Occipital lobe (tissue), 2 donors: ENCODE measurements around the gene MT1G. TPM values are rescaled to one million over a fixed set of nuclear protein-coding genes. Genes with fewer than 3 reads are reported as not detected.
A peak's percentile ranks its signal among the peaks of the same experiment; 100 is the strongest.
"Not testable (repeated sequence)": the region's sequence is repeated elsewhere in the genome, so short reads cannot be mapped to it uniquely, and the experiment has no call there.

Source experiments
- DNase-seq: peaks from one replicate; lab custom pipeline; 2025; lab: John Stamatoyannopoulos, UW
- total RNA-seq: library from RNA; depleted of rRNA; stranded (reverse); fragments of >200 nt; gene quantifications from one replicate; pipeline ENCODE4 v1.2.3, GENCODE V29; 2014

Gene MT1G
- total RNA-seq, 1 donor from 2014 or later = not detected

DNA sequence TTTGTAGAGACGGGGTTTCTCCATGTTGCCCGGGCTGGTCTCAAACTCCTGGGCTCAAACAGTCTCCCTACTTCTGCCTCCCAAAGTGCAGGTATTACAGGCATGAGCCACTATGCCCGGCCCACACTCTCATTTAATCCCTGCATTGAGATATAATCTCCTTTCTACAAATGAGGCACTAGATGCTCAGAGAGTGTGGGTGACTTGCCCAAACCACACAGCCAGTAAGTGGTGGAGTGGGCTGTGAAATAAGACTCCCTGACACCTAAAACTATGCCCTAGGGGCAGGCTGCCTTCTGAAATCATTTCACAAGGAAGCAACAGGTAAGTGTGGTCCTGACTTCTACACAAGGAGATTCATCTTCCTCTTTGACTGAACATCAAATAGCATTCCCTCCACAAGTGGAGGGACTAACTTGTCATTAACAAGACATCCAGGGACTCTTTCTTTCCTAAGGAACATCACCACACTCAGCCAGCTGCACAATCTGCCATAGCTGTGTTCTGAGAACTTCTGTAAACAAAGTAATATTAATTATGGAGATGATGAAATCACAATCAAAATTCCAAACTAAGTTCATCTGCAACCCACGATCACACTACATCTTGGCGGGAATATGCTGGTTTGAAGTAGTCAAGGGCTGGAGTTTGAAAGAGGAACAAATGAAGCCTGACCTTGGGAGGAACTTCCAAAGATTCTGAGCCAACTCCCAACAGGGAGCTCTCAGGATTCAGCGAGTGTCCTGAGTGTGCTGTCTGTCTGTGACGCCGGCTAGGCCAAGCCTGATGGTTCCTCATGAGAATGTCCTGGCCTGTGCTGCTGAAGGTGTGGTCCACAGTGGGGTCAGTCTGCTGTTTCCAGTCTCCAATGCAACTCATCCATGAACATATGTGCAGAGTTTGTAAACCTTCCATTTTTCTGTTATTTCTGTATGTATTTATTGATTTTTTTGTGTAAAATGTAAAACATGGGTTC, 2.3 kb downstream of the MT1G start:
- not testable (repeated sequence) for DNase-seq

DNA sequence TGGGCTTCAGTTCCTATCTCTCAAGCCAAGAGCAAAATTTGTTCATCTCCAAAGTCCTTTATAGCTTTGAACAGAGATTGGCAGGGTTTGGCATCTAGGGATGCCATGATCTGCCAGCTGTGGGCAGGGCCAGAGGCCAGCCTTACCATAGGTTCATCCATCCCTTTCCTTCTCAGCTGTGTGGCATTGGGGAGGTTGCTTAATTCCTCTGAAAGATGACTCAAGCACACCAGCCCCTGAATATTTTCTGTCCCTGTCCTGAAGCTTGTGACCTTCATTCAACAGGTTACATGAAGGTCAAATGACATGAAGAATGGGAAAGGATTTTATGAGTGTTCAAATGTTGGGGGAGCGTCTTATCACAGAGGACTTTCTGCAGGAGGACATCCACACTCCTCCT, 3.4 kb downstream of the MT1G start:
- DNase-seq = no peak

- DNase-seq = no peak
These were observed 5.2 kb downstream of the MT1G start for GRCh38 chr16:56662357-56663354.

DNA sequence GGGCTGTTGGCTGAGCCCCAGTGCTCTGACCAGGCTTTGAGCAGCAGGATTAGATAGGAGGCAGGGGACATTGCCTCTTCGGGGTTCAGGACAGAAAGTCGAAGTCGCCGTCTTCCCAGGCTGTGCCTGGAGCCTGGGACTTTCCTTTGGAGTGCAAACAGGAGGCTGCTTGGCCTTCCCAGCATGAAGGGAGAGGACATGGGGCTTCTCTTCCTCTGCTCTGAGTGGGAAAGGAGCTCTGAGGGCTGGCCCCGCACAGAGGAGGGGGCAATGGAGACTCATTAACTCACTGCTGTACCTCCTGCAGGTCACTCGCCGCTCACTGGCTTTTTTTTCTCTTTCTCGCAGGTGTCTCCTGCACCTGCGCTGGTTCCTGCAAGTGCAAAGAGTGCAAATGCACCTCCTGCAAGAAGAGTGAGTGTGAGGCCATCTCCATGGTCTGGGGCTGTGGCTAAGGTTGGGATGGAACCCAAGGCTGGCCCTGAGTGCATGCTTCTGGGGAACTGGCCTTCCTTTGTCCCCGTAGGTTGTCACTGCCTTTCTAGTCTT, 9.5 kb downstream of the MT1G start:
- no peak for DNase-seq

GRCh38 chr16:56657555-56658326, 10.1 kb downstream of the MT1G start, which contains the start of gene MT1F:
TSS of gene MT1F (plus strand) at chr16:56657959. CDS start at chr16:56658059, 100 bp downstream.
- DNase-seq = peak; percentile 21

GRCh38 chr16:56653218-56653617, 14.6 kb downstream of the MT1G start:
- no peak for DNase-seq

DNA sequence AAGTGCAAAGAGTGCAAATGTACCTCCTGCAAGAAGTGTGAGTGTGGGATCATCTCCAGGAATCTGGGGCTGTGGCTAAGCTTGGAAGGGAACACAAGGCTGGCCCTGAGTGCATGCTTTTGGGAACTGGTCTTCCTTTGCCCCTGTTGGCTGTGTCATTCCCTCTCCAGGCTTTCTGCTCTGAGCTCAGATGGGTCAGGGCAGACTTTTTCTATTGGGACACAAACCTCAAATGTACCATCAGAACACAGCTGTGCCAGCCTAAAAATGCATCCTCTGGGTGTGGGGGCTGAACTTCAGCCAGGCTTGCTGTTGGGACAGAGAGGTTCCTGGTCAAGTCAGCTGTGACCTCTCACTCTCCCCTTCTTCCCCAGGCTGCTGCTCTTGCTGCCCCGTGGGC, 15.3 kb downstream of the MT1G start:
- DNase-seq = no peak

- no peak for DNase-seq
These were observed 16.3 kb downstream of the MT1G start, which contains the start of gene MT1B for GRCh38 chr16:56651586-56651985. TSS of gene MT1B (plus strand) at chr16:56651886. CDS start at chr16:56651954, 68 bp downstream.

GRCh38 chr16:56649820-56650219, 18.0 kb downstream of the MT1G start:
- DNase-seq = no peak

DNA sequence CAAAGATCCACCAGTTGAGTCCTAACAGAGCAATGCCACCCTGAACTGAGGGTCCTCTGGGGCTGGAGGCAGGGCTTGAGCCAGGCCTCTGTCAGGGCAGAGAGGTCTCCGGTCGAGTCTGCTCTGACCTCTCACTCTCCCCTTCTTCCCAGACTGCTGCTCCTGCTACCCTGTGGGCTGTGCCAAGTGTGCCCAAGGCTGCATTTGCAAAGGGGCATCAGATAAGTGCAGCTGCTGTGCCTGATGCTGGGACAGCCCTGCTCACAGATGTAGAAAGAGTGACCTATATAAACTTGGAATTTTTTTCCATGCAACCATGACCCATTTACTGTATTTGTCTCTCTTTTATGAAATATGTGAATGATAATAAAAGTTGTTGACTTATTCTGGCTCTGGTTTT, 18.6 kb downstream of the MT1G start:
- DNase-seq = no peak

- DNase-seq = no peak
These were observed 20.0 kb downstream of the MT1G start for GRCh38 chr16:56647641-56648431.

- DNase-seq = no peak
These were observed 22.0 kb downstream of the MT1G start for GRCh38 chr16:56645838-56646237.

- no peak for DNase-seq
These were observed 22.6 kb downstream of the MT1G start for GRCh38 chr16:56645311-56645710.

DNA sequence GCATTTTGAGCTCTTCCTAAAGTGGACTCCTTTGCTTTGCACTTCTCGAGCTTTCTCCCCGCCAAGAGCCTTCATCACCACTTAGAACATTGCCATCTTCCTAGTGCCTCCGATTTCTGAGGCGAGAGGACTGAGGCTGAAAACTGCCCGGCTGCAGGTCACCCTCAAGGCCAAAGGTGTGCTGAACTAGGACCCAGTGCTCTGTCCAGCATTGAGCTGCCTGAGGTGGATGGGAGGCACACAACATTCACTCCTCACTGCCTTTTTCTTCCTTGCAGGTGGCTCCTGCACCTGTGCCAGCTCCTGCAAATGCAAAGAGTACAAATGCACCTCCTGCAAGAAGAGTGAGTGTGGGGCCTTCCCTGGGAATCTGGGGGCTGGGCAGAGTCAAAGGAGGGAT, 24.0 kb downstream of the MT1G start:
- DNase-seq = no peak

DNA sequence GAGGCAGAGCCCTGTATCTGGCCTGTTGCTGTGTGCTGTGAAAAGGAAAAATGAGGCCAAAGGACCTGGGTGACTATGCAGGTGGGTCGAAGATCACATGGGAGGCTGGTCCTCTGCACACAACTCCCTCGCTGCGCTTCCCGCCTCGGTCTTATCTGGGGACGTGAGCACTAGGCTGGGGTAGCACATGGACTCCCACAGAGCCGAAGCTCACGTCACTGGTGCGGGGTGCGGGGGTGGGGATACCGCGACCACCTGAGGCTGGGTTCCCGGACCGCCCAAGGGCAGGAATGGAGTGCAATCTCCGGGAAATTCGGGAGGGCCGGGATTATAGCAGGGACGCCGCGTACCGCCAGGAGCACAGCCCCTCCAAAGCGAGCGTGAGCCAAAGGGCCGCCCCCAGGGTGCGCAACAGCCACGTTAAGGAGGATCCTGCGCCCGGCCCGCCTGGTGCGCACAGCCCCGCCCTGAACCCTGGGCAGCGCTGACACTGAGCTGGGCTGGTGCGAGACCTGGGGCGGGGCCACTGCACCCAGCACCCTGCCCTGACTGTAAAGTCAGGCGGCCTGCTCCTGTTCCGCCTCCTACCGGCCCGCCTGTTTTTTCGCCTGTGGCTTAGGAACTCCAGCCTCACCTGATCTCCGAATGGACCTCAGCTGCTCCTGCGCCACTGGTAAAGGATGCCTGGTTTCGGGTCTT, 24.6 kb downstream of the MT1G start:
- DNase-seq = no peak

- no peak for DNase-seq
These were observed 26.7 kb downstream of the MT1G start for GRCh38 chr16:56641166-56641565.

GRCh38 chr16:56640076-56640475, 27.8 kb downstream of the MT1G start:
- no peak for DNase-seq

GRCh38 chr16:56639045-56639444, 28.8 kb downstream of the MT1G start:
- DNase-seq = no peak
